MM.1S (cell line): ENCODE data around the gene ZBTB7C.

Experiments used
- DNase-seq: peaks from one replicate; pipeline ENCODE4 v3.0.0-alpha.2; 2015
- H2AFZ ChIP-seq: fragments of 300-600 bp; sonication (generic); 2 replicates; pipeline ENCODE4 v1.6.0; 2016; ENCODE audit warnings: antibody characterized with exemption, low read length
- H3F3A ChIP-seq: fragments of 300-600 bp; sonication (generic); 2 replicates; pipeline ENCODE4 v1.6.1; 2016; ENCODE audit warnings: mild to moderate bottlenecking, antibody characterized with exemption, low read length, moderate library complexity, mixed read lengths; ENCODE audit not compliant: insufficient read depth
- H3K27ac ChIP-seq: fragments of 300-600 bp; sonication (generic); 2 replicates; pipeline ENCODE4 v1.5.1; 2016; ENCODE audit warnings: mild to moderate bottlenecking, low read length
- H3K27me3 ChIP-seq: fragments of 300-600 bp; sonication (generic); replicated peaks from 2 replicates; pipeline ENCODE4 v1.6.0; 2016; ENCODE audit warnings: low read length; ENCODE audit not compliant: insufficient read depth
- H3K36me3 ChIP-seq: fragments of 300-600 bp; sonication (generic); replicated peaks from 2 replicates; pipeline ENCODE4 v1.6.1; 2016; ENCODE audit warnings: mild to moderate bottlenecking, low read length, mixed read lengths; ENCODE audit not compliant: insufficient read depth
- H3K4me1 ChIP-seq: fragments of 300-600 bp; sonication (generic); 2 replicates; pipeline ENCODE4 v1.6.1; 2016; ENCODE audit warnings: low read length, mixed read lengths
- H3K4me2 ChIP-seq: fragments of 300-600 bp; sonication (generic); 2 replicates; pipeline ENCODE4 v1.6.0; 2016; ENCODE audit warnings: low read depth, low read length
- H3K4me3 ChIP-seq: fragments of 300-600 bp; sonication (generic); 2 replicates; pipeline ENCODE4 v1.5.1; 2016; ENCODE audit warnings: low read length, mixed read lengths
- H3K79me2 ChIP-seq: fragments of 300-600 bp; sonication (generic); 2 replicates; pipeline ENCODE4 v1.6.1; 2016; ENCODE audit warnings: mixed run types, low read length, mixed read lengths
- H3K9ac ChIP-seq: fragments of 300-600 bp; sonication (generic); 2 replicates; pipeline ENCODE4 v1.6.1; 2016; ENCODE audit warnings: low read length, mixed read lengths
- H3K9me2 ChIP-seq: fragments of 300-600 bp; sonication (generic); replicated peaks from 2 replicates; pipeline ENCODE4 v1.6.1; 2016; ENCODE audit warnings: mild to moderate bottlenecking, low read length, mixed read lengths; ENCODE audit not compliant: insufficient read depth
- H3K9me3 ChIP-seq: fragments of 300-600 bp; sonication (generic); replicated peaks from 2 replicates; pipeline ENCODE4 v1.6.1; 2016; ENCODE audit warnings: mild to moderate bottlenecking, low read length, mixed read lengths; ENCODE audit not compliant: insufficient read depth
- H4K20me1 ChIP-seq: fragments of 300-600 bp; sonication (generic); 2 replicates; pipeline ENCODE4 v1.6.1; 2016; ENCODE audit warnings: mild to moderate bottlenecking, low read length, moderate library complexity, mixed read lengths; ENCODE audit not compliant: insufficient read depth
- CTCF ChIP-seq: fragments of 300-600 bp; sonication (generic); IDR thresholded peaks from 2 replicates; pipeline ENCODE4 v1.5.1; 2016; ENCODE audit warnings: antibody characterized with exemption, low read length, mixed read lengths
- EZH2 ChIP-seq: fragments of 300-600 bp; sonication (generic); optimal IDR thresholded peaks from 2 replicates; pipeline ENCODE3; 2017; ENCODE audit warnings: low read depth, mild to moderate bottlenecking, antibody characterized with exemption, low read length, mixed read lengths
- EZH2phosphoT487 ChIP-seq: fragments of 300-600 bp; sonication (generic); IDR thresholded peaks from 2 replicates; pipeline ENCODE4 v1.6.1; 2018; ENCODE audit warnings: antibody characterized with exemption, low read length

ZBTB7C gene

GRCh38 chr18:48055351-48055750 is 353.8 kb downstream of the ZBTB7C start:
- H3K9ac ChIP-seq, result no peak overlapping the region
- no peaks in the 10 kb centered on the region for H3K27me3 ChIP-seq
- no peak for TF ChIP-seq EZH2
- TF ChIP-seq EZH2phosphoT487, result no peak
- no peak for TF ChIP-seq CTCF
- H2AFZ ChIP-seq, result no peak overlapping the region
- H3K4me3 ChIP-seq, result no peak overlapping the region
- H3K27ac ChIP-seq, result no peak overlapping the region
- no peak overlapping the region for H3K4me2 ChIP-seq
- H3K36me3 ChIP-seq, result no peaks in the 10 kb centered on the region
- DNase-seq, result no peak
- H3K79me2 ChIP-seq, result no peaks in the 10 kb centered on the region
- H3K4me1 ChIP-seq, result no peaks in the 10 kb centered on the region
- H3K9me3 ChIP-seq, result no peaks in the 10 kb centered on the region
- no peaks in the 10 kb centered on the region for H4K20me1 ChIP-seq
- no peaks in the 10 kb centered on the region for H3K9me2 ChIP-seq
- H3F3A ChIP-seq, result no peaks in the 10 kb centered on the region

- Histone ChIP-seq H3K27me3 (no peaks in the 10 kb centered on the region), H3K9me3 (no peaks in the 10 kb centered on the region), H3K4me3 (no peak overlapping the region), H3K4me2 (no peak overlapping the region), H2AFZ (no peak overlapping the region), H3K79me2 (no peaks in the 10 kb centered on the region), H3K9ac (no peak overlapping the region), H3K36me3 (no peaks in the 10 kb centered on the region), H3K4me1 (no peaks in the 10 kb centered on the region), H3F3A (no peaks in the 10 kb centered on the region), H3K9me2 (no peaks in the 10 kb centered on the region), H4K20me1 (no peaks in the 10 kb centered on the region), H3K27ac (no peak overlapping the region)
- DNase-seq, result no peak
- TF ChIP-seq EZH2 (no peak), CTCF (no peak), EZH2phosphoT487 (no peak)
Measured at GRCh38 chr18:48053881-48054816, 355.0 kb downstream of the ZBTB7C start.

GRCh38 chr18:48052842-48053241 is 356.3 kb downstream of the ZBTB7C start:
- H2AFZ ChIP-seq, result no peak overlapping the region
- no peaks in the 10 kb centered on the region for H4K20me1 ChIP-seq
- no peak overlapping the region for H3K27ac ChIP-seq
- no peak for TF ChIP-seq EZH2
- no peak for TF ChIP-seq CTCF
- TF ChIP-seq EZH2phosphoT487, result no peak
- no peaks in the 10 kb centered on the region for H3K4me1 ChIP-seq
- no peak overlapping the region for H3K4me3 ChIP-seq
- H3K79me2 ChIP-seq, result no peaks in the 10 kb centered on the region
- H3K27me3 ChIP-seq, result no peaks in the 10 kb centered on the region
- H3K36me3 ChIP-seq, result no peaks in the 10 kb centered on the region
- H3K9me2 ChIP-seq, result no peaks in the 10 kb centered on the region
- no peaks in the 10 kb centered on the region for H3F3A ChIP-seq
- DNase-seq, result no peak
- no peaks in the 10 kb centered on the region for H3K9me3 ChIP-seq
- no peak overlapping the region for H3K4me2 ChIP-seq
- no peak overlapping the region for H3K9ac ChIP-seq
